H1 (cell line): ENCODE measurements around the gene TMED10. TPM values are rescaled to one million over a fixed set of nuclear protein-coding genes. Genes with fewer than 3 reads are reported as not detected.

Source experiments
- CTCF ChIA-PET: fragments of 300-600 bp; sonication (Branson Sonifier 250); formaldehyde crosslinking; loops from one replicate; lab custom pipeline; 2021; ENCODE audit not compliant: partially characterized antibody; lab: Charles Lee
- POLR2A ChIA-PET: fragments of 300-600 bp; sonication (Branson Sonifier 250); formaldehyde crosslinking; loops from one replicate; lab custom pipeline; 2021; ENCODE audit warnings: inconsistent platforms; ENCODE audit not compliant: partially characterized antibody; lab: Charles Lee
- DNase-seq, 2 experiments: peaks; one replicate each; pipeline versions ENCODE4 v3.0.0 to v3.0.0-alpha.2; 2010 to 2022; ENCODE audit warnings: low spot score in 2 of 2, low read depth in 1 of 2, mixed read lengths in 1 of 2
- FAIRE-seq: peaks from 2 replicates; lab custom pipeline; 2011; peaks lifted over from hg19 to GRCh38; lab: Jason Lieb, UNC
- H2AFZ ChIP-seq: 2 replicates; pipeline ENCODE4 v1.8.1; 2012; ENCODE audit warnings: low read length, inconsistent platforms
- H2AK5ac ChIP-seq: 2 replicates; pipeline ENCODE4 v1.6.1; 2013; ENCODE audit warnings: low read depth, low read length
- H2BK120ac ChIP-seq: replicated peaks from 2 replicates; pipeline ENCODE3; 2013; ENCODE audit warnings: low read depth, low read length, inconsistent platforms
- H2BK12ac ChIP-seq: 2 replicates; pipeline ENCODE4 v1.6.1; 2013; ENCODE audit warnings: low read depth, low read length
- H2BK15ac ChIP-seq: 2 replicates; pipeline ENCODE4 v1.6.1; 2013; ENCODE audit warnings: low read length
- H2BK20ac ChIP-seq: 2 replicates; pipeline ENCODE4 v1.6.1; 2013; ENCODE audit warnings: low read length
- H2BK5ac ChIP-seq: 2 replicates; pipeline ENCODE4 v1.6.1; 2013; ENCODE audit warnings: low read depth, low read length
- H3K14ac ChIP-seq: 2 replicates; pipeline ENCODE4 v1.6.1; 2013; ENCODE audit warnings: inconsistent platforms; ENCODE audit not compliant: insufficient read length
- H3K18ac ChIP-seq: 2 replicates; pipeline ENCODE4 v1.6.1; 2013; ENCODE audit warnings: low read length; ENCODE audit errors: extremely low read depth
- H3K23ac ChIP-seq: 2 replicates; pipeline ENCODE4 v1.6.1; 2013; ENCODE audit warnings: inconsistent platforms; ENCODE audit not compliant: insufficient read length
- H3K23me2 ChIP-seq: 2 replicates; pipeline ENCODE4 v1.6.1; 2013; ENCODE audit warnings: low read depth, low read length
- H3K27ac ChIP-seq: 2 replicates; pipeline ENCODE4 v1.6.1; 2011; ENCODE audit warnings: low read depth, low read length, inconsistent platforms
- H3K27me3 ChIP-seq, 4 experiments: replicated peaks in 1 of 4; 1 replicate in 1 of 4; 2 replicates in 3 of 4; pipeline versions ENCODE4 v1.6.1 to v1.8.1; 2011 to 2013; ENCODE audit warnings: low read length in 3 of 4, mild to moderate bottlenecking in 3 of 4, inconsistent platforms in 2 of 4, mixed read lengths in 2 of 4, moderate library complexity in 1 of 4; ENCODE audit not compliant: control insufficient read depth in 3 of 4, insufficient read depth in 3 of 4; ENCODE audit errors: extremely low read depth in 1 of 4
- H3K36me3 ChIP-seq, 4 experiments: 2 replicates each; pipeline versions ENCODE4 v1.6.1 to v1.8.1; 2011 to 2013; ENCODE audit warnings: mild to moderate bottlenecking in 4 of 4, low read length in 3 of 4, moderate library complexity in 2 of 4, control low read depth in 1 of 4, inconsistent platforms in 1 of 4; ENCODE audit not compliant: insufficient read depth in 4 of 4, control insufficient read depth in 2 of 4
- H3K4ac ChIP-seq: replicated peaks from 2 replicates; pipeline ENCODE3; 2013; ENCODE audit warnings: low read length, low read depth, mixed read lengths, inconsistent platforms; ENCODE audit not compliant: insufficient read length
- H3K4me1 ChIP-seq, 4 experiments: replicated peaks in 1 of 4; 1 replicate in 1 of 4; 2 replicates in 3 of 4; pipeline versions ENCODE4 v1.6.1 to v1.8.1; 2011 to 2013; ENCODE audit warnings: low read length in 3 of 4, inconsistent platforms in 2 of 4, mixed read lengths in 1 of 4; ENCODE audit not compliant: insufficient read depth in 4 of 4, control insufficient read depth in 3 of 4
- H3K4me2 ChIP-seq, 2 experiments: 2 replicates each; pipeline versions ENCODE4 v1.6.1 to v1.8.1; 2011 to 2013; ENCODE audit warnings: low read depth in 2 of 2, low read length in 2 of 2, control low read depth in 1 of 2, inconsistent platforms in 1 of 2, mild to moderate bottlenecking in 1 of 2; ENCODE audit not compliant: insufficient read depth in 1 of 2
- H3K4me3 ChIP-seq, 4 experiments: fragments of 200-600, 300-600 bp in 1 of 4; sonication (generic), shearing (Covaris generic), sonication (Bioruptor Twin) in 1 of 4; 2 replicates each; pipeline versions ENCODE4 v1.5.1 to v1.8.1; 2011 to 2016; ENCODE audit warnings: low read length in 4 of 4, low read depth in 3 of 4, control low read depth in 2 of 4, inconsistent platforms in 2 of 4, mild to moderate bottlenecking in 2 of 4, mixed read lengths in 1 of 4, moderate library complexity in 1 of 4; ENCODE audit not compliant: insufficient read depth in 2 of 4; ENCODE audit errors: extremely low read depth in 1 of 4
- H3K56ac ChIP-seq: replicated peaks from 2 replicates; pipeline ENCODE3; 2013; ENCODE audit warnings: low read depth, mild to moderate bottlenecking, mixed read lengths, low read length, inconsistent platforms; ENCODE audit not compliant: insufficient read length
- H3K79me1 ChIP-seq: 2 replicates; pipeline ENCODE4 v1.6.1; 2013; ENCODE audit warnings: low read depth, low read length, control low read depth
- H3K79me2 ChIP-seq, 2 experiments: 2 replicates each; pipeline versions ENCODE4 v1.6.1 to v1.8.1; 2012 to 2013; ENCODE audit warnings: low read length in 2 of 2, mild to moderate bottlenecking in 2 of 2, inconsistent platforms in 1 of 2; ENCODE audit not compliant: insufficient read depth in 2 of 2, control insufficient read depth in 1 of 2
- H3K9ac ChIP-seq, 4 experiments: replicated peaks in 1 of 4; 1 replicate in 1 of 4; 2 replicates in 3 of 4; pipeline versions ENCODE4 v1.6.1 to v1.8.1; 2011 to 2013; ENCODE audit warnings: low read depth in 3 of 4, low read length in 3 of 4, control low read depth in 2 of 4, mild to moderate bottlenecking in 2 of 4, moderate library complexity in 2 of 4, inconsistent platforms in 1 of 4; ENCODE audit errors: extremely low read depth in 1 of 4
- H3K9me3 ChIP-seq, 2 experiments: 2 replicates each; pipeline versions ENCODE4 v1.6.1 to v1.8.1; 2012 to 2013; ENCODE audit warnings: mild to moderate bottlenecking in 2 of 2, moderate library complexity in 2 of 2, control low read depth in 1 of 2, inconsistent platforms in 1 of 2, low read depth in 1 of 2, low read length in 1 of 2, mixed read lengths in 1 of 2; ENCODE audit not compliant: insufficient read depth in 2 of 2
- H4K20me1 ChIP-seq, 2 experiments: replicated peaks in 1 of 2; 2 replicates each; pipeline versions ENCODE3 to v1.8.1; 2011 to 2013; ENCODE audit warnings: inconsistent platforms in 2 of 2, low read length in 2 of 2, mild to moderate bottlenecking in 1 of 2; ENCODE audit not compliant: insufficient read depth in 2 of 2, control insufficient read depth in 1 of 2
- H4K5ac ChIP-seq: 2 replicates; pipeline ENCODE4 v1.6.1; 2013; ENCODE audit warnings: low read length, low read depth, mixed read lengths, inconsistent platforms; ENCODE audit not compliant: insufficient read length
- H4K8ac ChIP-seq: 2 replicates; pipeline ENCODE4 v1.8.0; 2013; ENCODE audit warnings: mild to moderate bottlenecking, moderate library complexity, low read length, inconsistent platforms; ENCODE audit not compliant: insufficient read depth; ENCODE audit errors: extremely low read depth
- H4K91ac ChIP-seq: replicated peaks from 2 replicates; pipeline ENCODE3; 2013; ENCODE audit warnings: low read length, mixed read lengths, inconsistent platforms; ENCODE audit not compliant: insufficient read length
- BACH1 ChIP-seq: IDR thresholded peaks from 2 replicates; pipeline ENCODE4 v1.6.1; 2012; ENCODE audit warnings: low read length, improper control_type of control experiment
- EZH2 ChIP-seq: fragments of 200-600 bp; sonication (generic); IDR thresholded peaks from 2 replicates; pipeline ENCODE4 v1.7.1; 2012; ENCODE audit warnings: low read depth, mild to moderate bottlenecking, moderate library complexity, low read length, inconsistent platforms; ENCODE audit not compliant: severe bottlenecking
- KDM4A ChIP-seq: IDR thresholded peaks from one replicate; pipeline ENCODE4 v1.7.1; 2012; ENCODE audit warnings: low read depth, mild to moderate bottlenecking, moderate library complexity, low read length, inconsistent platforms; ENCODE audit not compliant: severe bottlenecking
- PHF8 ChIP-seq: fragments of 200-600 bp; sonication (generic); conservative IDR thresholded peaks from 2 replicates; pipeline ENCODE4 v1.7.1; 2012; ENCODE audit warnings: low read depth, mild to moderate bottlenecking, inconsistent platforms, low read length, moderate library complexity
- POLR2AphosphoS5 ChIP-seq: IDR thresholded peaks from 2 replicates; pipeline ENCODE4 v1.6.1; 2011; ENCODE audit warnings: low read depth, low read length
- POU5F1 ChIP-seq: IDR thresholded peaks from 2 replicates; pipeline ENCODE4 v1.6.1; 2011; ENCODE audit warnings: low read depth, mild to moderate bottlenecking, low read length, moderate library complexity
- SIN3A ChIP-seq, 2 experiments: IDR thresholded peaks in 1 of 2; conservative IDR thresholded peaks in 1 of 2; 2 replicates each; pipeline ENCODE4 v1.6.1; 2011 to 2012; ENCODE audit warnings: low read length in 2 of 2, improper control_type of control experiment in 1 of 2, low read depth in 1 of 2, mild to moderate bottlenecking in 1 of 2
- SP4 ChIP-seq: IDR thresholded peaks from 2 replicates; pipeline ENCODE4 v1.6.1; 2012; ENCODE audit warnings: low read length, inconsistent platforms
- TEAD4 ChIP-seq: IDR thresholded peaks from 2 replicates; pipeline ENCODE4 v1.6.1; 2012; ENCODE audit warnings: low read depth, low read length, inconsistent platforms, mixed read lengths
- WGBS, 2 experiments: shearing (Covaris generic) in 1 of 2; methylation state at CpG; one replicate each; pipeline versions ENCODE4 v1.1.6 to v1.1.7; 2013 to 2015; ENCODE audit warnings: low lambda C conversion rate in 2 of 2, mixed read lengths in 2 of 2, inconsistent platforms in 1 of 2, low coverage in 1 of 2, missing lambda C conversion rate in 1 of 2; ENCODE audit not compliant: insufficient replicate concordance in 2 of 2, insufficient coverage in 1 of 2, insufficient read length in 1 of 2; ENCODE audit errors: extremely low coverage in 1 of 2, missing lambda C conversion rate in 1 of 2; 5-methylcytosine and 5-hydroxymethylcytosine counted together
- polyA plus RNA-seq, 7 experiments: library from polyadenylated mRNA; depleted of rRNA in 3 of 7; stranded (reverse) in 5 of 7; unstranded in 2 of 7; fragments of >200 nt in 5 of 7; fragments of 200-250 nt in 2 of 7; gene quantifications; 1 replicate in 5 of 7; 2 replicates in 1 of 7; 4 replicates in 1 of 7; pipeline versions ENCODE4 v1.2.1 to v1.2.3, GENCODE V29; 2011 to 2013; ENCODE audit warnings: missing spikeins in 2 of 7, mixed read lengths in 2 of 7
- total RNA-seq: library from RNA; stranded (reverse); fragmentation: NEBNext Ultra II Directional; extraction: Animal tissue kit (Norgen Biotek cat#: 25700); gene quantifications from 2 replicates; pipeline ENCODE4 v1.2.1, GENCODE V29; 2021
- TF ChIP-seq, protein P1 (sequence below): IDR thresholded peaks from 2 replicates; pipeline ENCODE4 v1.6.1; 2012; ENCODE audit warnings: inconsistent platforms

The TMED10 gene
- total and polyA plus RNA-seq, 2 of the 8 experiments (the other 6 are each of a cell fraction or from before 2014, with no cell fraction given), result 218 to 250 TPM

DNA sequence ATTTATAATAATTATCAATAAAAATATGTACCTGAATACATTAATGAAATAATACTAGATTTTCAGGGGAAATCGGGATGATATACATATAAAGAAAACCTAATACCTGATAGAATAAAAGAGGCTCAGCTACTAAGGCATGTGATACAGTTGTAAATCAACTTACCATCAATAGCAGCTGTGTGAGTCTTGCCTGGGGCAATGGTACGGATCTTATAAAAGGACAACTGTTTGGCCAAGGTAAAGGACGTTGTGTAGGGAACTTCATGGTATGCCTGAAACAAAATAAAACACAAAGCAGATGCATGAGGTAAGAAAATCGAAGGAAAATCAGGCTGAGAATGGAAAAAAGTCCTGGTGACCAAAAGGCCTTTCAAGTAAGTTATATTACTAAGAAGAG is 74.9 kb downstream of the TMED10 start:
- H3K23me2 ChIP-seq, result no peaks in the 10 kb centered on the region; the same call in 1 of the 2 replicates
- no peak overlapping the region for H2AK5ac ChIP-seq
- no peak overlapping the region for H3K9ac ChIP-seq
- FAIRE-seq, result no peak
- H2BK15ac ChIP-seq, result no peak overlapping the region
- H2BK5ac ChIP-seq, result no peak overlapping the region
- H3K27ac ChIP-seq, result no peak overlapping the region
- no peak overlapping the region for H4K91ac ChIP-seq
- H3K56ac ChIP-seq, result no peak overlapping the region
- no peak overlapping the region for H2BK20ac ChIP-seq
- H3K79me2 ChIP-seq, result no peaks in the 10 kb centered on the region
- DNase-seq, result no peak
- no peak overlapping the region; the same call in 1 of the 2 replicates for H4K8ac ChIP-seq
- no peaks in the 10 kb centered on the region for H3K4me1 ChIP-seq
- no peak overlapping the region for H3K4ac ChIP-seq
- H3K79me1 ChIP-seq, result no peaks in the 10 kb centered on the region
- H3K4me3 ChIP-seq, result no peak overlapping the region
- no peak overlapping the region for H3K14ac ChIP-seq
- H3K23ac ChIP-seq, result no peak overlapping the region
- no peak overlapping the region for H2AFZ ChIP-seq
- peaks cover 7 to 65% (median 37%) of the 10 kb centered on the region in 4 experiments; a peak in 7 of 8 replicates for H3K36me3 ChIP-seq
- TF ChIP-seq TEAD4 (no peak), SIN3A (conservative IDR thresholded peaks at IDR 0.05 in 1 of 2, IDR thresholded peaks at IDR 0.05 in 1 of 2; ENCODE audit: low read depth in 1 of 2, low read length in 2 of 2) (no peak), SP4 (no peak), EZH2 (no peak), POLR2AphosphoS5 (no peak), KDM4A (no peak), BACH1 (no peak), POU5F1 (no peak), PHF8 (no peak)
- TF ChIP-seq, protein P1, sequence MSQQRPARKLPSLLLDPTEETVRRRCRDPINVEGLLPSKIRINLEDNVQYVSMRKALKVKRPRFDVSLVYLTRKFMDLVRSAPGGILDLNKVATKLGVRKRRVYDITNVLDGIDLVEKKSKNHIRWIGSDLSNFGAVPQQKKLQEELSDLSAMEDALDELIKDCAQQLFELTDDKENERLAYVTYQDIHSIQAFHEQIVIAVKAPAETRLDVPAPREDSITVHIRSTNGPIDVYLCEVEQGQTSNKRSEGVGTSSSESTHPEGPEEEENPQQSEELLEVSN, result no peak
- H3K18ac ChIP-seq, result no peak overlapping the region
- H4K20me1 ChIP-seq, result no peaks in the 10 kb centered on the region
- ChIA-PET POLR2A (interaction anchor here (1.3 kb wide), 1 partner anchor 9 kb away, joined by 3 read pairs; no protein-coding TSS in a partner anchor), CTCF (interaction anchor here (0.9 to 1.8 kb wide), 3 partner anchors 13 to 196 kb away, joined by 3 to 6 read pairs (median 5); no protein-coding TSS in a partner anchor)
- no peak overlapping the region for H2BK12ac ChIP-seq
- WGBS, 2 experiments, result 89% methylated on average over 4 of the region's 4 CpGs; no CpG with 5 or more reads in 1 of the 2 experiments
- no peak overlapping the region for H3K4me2 ChIP-seq
- H4K5ac ChIP-seq, result no peak overlapping the region
- H3K9me3 ChIP-seq, result no peaks in the 10 kb centered on the region
- no peaks in the 10 kb centered on the region for H3K27me3 ChIP-seq
- H2BK120ac ChIP-seq, result no peak overlapping the region
